ENCODE measurements around the gene MNS1. TPM values are rescaled to one million over a fixed set of nuclear protein-coding genes. Genes with fewer than 3 reads are reported as not detected.

MNS1 gene
- total and polyA plus RNA-seq, 4 donors: 4.5 to 15.9 (median 11.0) TPM

DNA sequence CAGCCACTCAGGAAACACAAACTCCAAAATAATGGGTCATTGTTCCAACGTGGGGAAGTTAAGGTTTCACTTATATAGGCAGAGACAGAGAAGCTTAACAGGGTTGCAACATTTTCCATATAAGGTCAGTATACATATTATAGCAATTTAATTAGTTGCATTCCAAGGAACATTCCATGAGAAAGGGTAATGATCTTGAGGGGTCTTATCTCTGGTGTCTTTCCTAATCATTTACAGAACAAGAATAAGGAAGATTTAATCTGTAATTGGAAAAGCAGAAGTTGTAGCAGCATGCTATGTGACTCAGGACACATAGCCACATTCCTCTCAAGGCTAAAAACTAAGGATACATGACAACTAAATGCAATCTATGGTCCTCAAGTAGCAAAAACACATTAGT lies 4.9 kb downstream of the MNS1 start:
- Histone ChIP-seq H3K27ac (ENCODE audit: low read depth, low read length) (no peak overlapping the region), H3K4me3 (ENCODE audit: low read depth, low read length) (no peak overlapping the region), H3K4me1 (ENCODE audit: control insufficient read depth, insufficient read depth, low read length) (peaks cover under 1% of the 10 kb centered on the region), H3K36me3 (ENCODE audit: control insufficient read depth, insufficient read depth, low read length) (no peaks in the 10 kb centered on the region), H3K9me3 (ENCODE audit: control insufficient read depth, insufficient read depth, low read length) (no peaks in the 10 kb centered on the region), H3K27me3 (ENCODE audit: control insufficient read depth, insufficient read depth, low read length) (no peaks in the 10 kb centered on the region)
- no CpG with 5 or more reads among the region's 1 CpG for WGBS (ENCODE audit: insufficient coverage)
- DNase-seq (ENCODE audit: low read depth in 4 of 6, low spot score in 6 of 6): no peak

- Histone ChIP-seq H3K4me1 (ENCODE audit: control insufficient read depth, insufficient read depth, low read length) (no peaks in the 10 kb centered on the region), H3K27me3 (ENCODE audit: control insufficient read depth, insufficient read depth, low read length) (no peaks in the 10 kb centered on the region), H3K36me3 (ENCODE audit: control insufficient read depth, insufficient read depth, low read length) (no peaks in the 10 kb centered on the region), H3K9me3 (ENCODE audit: control insufficient read depth, insufficient read depth, low read length) (no peaks in the 10 kb centered on the region), H3K27ac (ENCODE audit: low read depth, low read length) (no peak overlapping the region), H3K4me3 (ENCODE audit: low read depth, low read length) (no peak overlapping the region)
- DNase-seq (ENCODE audit: low read depth in 4 of 6, low spot score in 6 of 6): no peak
- WGBS (ENCODE audit: insufficient coverage): no CpG with 5 or more reads among the region's 2 CpGs
These were observed 5.8 kb downstream of the MNS1 start for GRCh38 chr15:56459096-56459495.

DNA sequence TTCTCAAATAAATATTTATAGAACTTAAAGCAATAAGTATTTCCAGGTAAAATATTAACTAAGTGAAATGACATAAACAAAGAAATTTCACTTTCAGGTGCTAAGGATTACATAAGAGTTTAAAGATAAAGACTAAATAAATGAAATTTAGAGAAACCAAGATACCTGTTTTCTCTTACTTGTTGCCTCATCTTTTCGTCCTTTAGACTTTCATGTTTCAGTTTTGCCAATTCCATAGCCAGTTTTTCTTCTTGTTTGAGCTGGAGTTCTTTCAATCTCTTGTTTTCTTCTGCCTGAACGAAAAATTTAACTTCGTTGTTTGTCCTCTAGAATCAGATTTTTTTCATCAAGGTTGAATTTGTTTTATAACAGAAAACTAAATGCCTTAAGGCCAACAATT lies 8.7 kb downstream of the MNS1 start:
- Histone ChIP-seq H3K4me1 (ENCODE audit: control insufficient read depth, insufficient read depth, low read length) (no peaks in the 10 kb centered on the region), H3K9me3 (ENCODE audit: control insufficient read depth, insufficient read depth, low read length) (no peaks in the 10 kb centered on the region), H3K4me3 (ENCODE audit: low read depth, low read length) (no peak overlapping the region), H3K27ac (ENCODE audit: low read depth, low read length) (no peak overlapping the region), H3K27me3 (ENCODE audit: control insufficient read depth, insufficient read depth, low read length) (no peaks in the 10 kb centered on the region), H3K36me3 (ENCODE audit: control insufficient read depth, insufficient read depth, low read length) (no peaks in the 10 kb centered on the region)
- no CpG with 5 or more reads among the region's 3 CpGs for WGBS (ENCODE audit: insufficient coverage)
- no peak for DNase-seq (ENCODE audit: low read depth in 4 of 6, low spot score in 6 of 6)

- H3K36me3 ChIP-seq (ENCODE audit: control insufficient read depth, insufficient read depth, low read length): no peaks in the 10 kb centered on the region
- H3K4me3 ChIP-seq (ENCODE audit: low read depth, low read length): no peak overlapping the region
- DNase-seq (ENCODE audit: low read depth in 4 of 6, low spot score in 6 of 6): peak in 2 of 6 donors; percentile 51 to 59
- no peaks in the 10 kb centered on the region for H3K4me1 ChIP-seq (ENCODE audit: control insufficient read depth, insufficient read depth, low read length)
- no peak overlapping the region for H3K27ac ChIP-seq (ENCODE audit: low read depth, low read length)
- H3K9me3 ChIP-seq (ENCODE audit: control insufficient read depth, insufficient read depth, low read length): no peaks in the 10 kb centered on the region
- no peaks in the 10 kb centered on the region for H3K27me3 ChIP-seq (ENCODE audit: control insufficient read depth, insufficient read depth, low read length)
- 50% methylated on average over 1 of the region's 1 CpG for WGBS (ENCODE audit: insufficient coverage)
These were observed 10.1 kb downstream of the MNS1 start for GRCh38 chr15:56454836-56455235.

GRCh38 chr15:56445746-56446145 lies 19.2 kb downstream of the MNS1 start:
- Histone ChIP-seq H3K4me1 (ENCODE audit: control insufficient read depth, insufficient read depth, low read length) (no peaks in the 10 kb centered on the region), H3K4me3 (ENCODE audit: low read depth, low read length) (no peak overlapping the region), H3K27me3 (ENCODE audit: control insufficient read depth, insufficient read depth, low read length) (no peaks in the 10 kb centered on the region), H3K9me3 (ENCODE audit: control insufficient read depth, insufficient read depth, low read length) (no peaks in the 10 kb centered on the region), H3K27ac (ENCODE audit: low read depth, low read length) (no peak overlapping the region), H3K36me3 (ENCODE audit: control insufficient read depth, insufficient read depth, low read length) (no peaks in the 10 kb centered on the region)
- WGBS (ENCODE audit: insufficient coverage): 100% methylated on average over 1 of the region's 5 CpGs
- DNase-seq (ENCODE audit: low read depth in 4 of 6, low spot score in 6 of 6): no peak

DNA sequence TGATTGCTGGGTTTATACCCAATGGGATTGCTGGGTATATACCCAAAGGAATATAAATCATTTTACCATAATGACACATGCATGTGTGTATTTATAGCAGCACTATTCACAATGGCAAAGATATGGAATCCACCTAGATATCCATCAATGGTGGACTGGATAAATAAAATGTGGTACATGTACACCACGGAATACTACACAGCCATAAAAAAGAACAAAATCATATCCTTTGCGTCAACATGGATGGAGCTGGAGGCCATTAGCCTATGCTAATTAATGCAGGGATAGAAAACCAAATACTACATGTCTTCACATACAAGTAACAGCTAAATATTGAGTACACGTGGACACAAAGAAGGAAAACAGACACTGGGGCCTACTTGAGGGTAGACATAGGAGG lies 22.6 kb downstream of the MNS1 start:
- DNase-seq (ENCODE audit: low read depth in 4 of 6, low spot score in 6 of 6): no peak
- Histone ChIP-seq H3K27me3 (ENCODE audit: control insufficient read depth, insufficient read depth, low read length) (no peaks in the 10 kb centered on the region), H3K27ac (ENCODE audit: low read depth, low read length) (no peak overlapping the region), H3K36me3 (ENCODE audit: control insufficient read depth, insufficient read depth, low read length) (no peaks in the 10 kb centered on the region), H3K4me3 (ENCODE audit: low read depth, low read length) (no peak overlapping the region), H3K9me3 (ENCODE audit: control insufficient read depth, insufficient read depth, low read length) (no peaks in the 10 kb centered on the region), H3K4me1 (ENCODE audit: control insufficient read depth, insufficient read depth, low read length) (no peaks in the 10 kb centered on the region)
- 80% methylated on average over 1 of the region's 3 CpGs for WGBS (ENCODE audit: insufficient coverage)

GRCh38 chr15:56440214-56440770 lies 24.6 kb downstream of the MNS1 start:
- H3K9me3 ChIP-seq (ENCODE audit: control insufficient read depth, insufficient read depth, low read length): no peaks in the 10 kb centered on the region
- no peak overlapping the region for H3K4me3 ChIP-seq (ENCODE audit: low read depth, low read length)
- no peaks in the 10 kb centered on the region for H3K27me3 ChIP-seq (ENCODE audit: control insufficient read depth, insufficient read depth, low read length)
- H3K4me1 ChIP-seq (ENCODE audit: control insufficient read depth, insufficient read depth, low read length): no peaks in the 10 kb centered on the region
- DNase-seq (ENCODE audit: low read depth in 4 of 6, low spot score in 6 of 6): peak in 1 of 6 donors; percentile 19
- H3K36me3 ChIP-seq (ENCODE audit: control insufficient read depth, insufficient read depth, low read length): no peaks in the 10 kb centered on the region
- no peak overlapping the region for H3K27ac ChIP-seq (ENCODE audit: low read depth, low read length)
- no CpG with 5 or more reads among the region's 1 CpG for WGBS (ENCODE audit: insufficient coverage)

DNA sequence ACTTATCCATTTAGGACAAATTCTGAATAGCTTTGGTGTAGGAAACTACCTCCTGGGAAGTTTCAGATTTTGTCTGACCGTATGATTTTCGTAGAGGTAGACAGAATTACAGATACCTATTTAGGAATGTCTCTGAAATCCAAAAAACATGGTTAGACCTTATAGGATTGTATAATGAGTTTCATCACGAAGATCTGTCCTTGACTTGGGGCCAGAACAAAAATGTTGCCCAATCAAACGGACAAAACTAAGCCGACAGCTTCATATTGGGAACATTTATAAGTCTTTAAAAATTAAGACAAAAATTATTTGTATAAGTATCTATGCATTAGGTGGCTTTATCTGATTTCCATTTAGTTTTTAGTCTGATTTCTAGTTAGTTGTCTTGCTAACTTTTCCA lies 32.6 kb downstream of the MNS1 start:
- no peak overlapping the region for H3K27ac ChIP-seq (ENCODE audit: low read depth, low read length)
- no peak for DNase-seq (ENCODE audit: low read depth in 4 of 6, low spot score in 6 of 6)
- H3K4me3 ChIP-seq (ENCODE audit: low read depth, low read length): no peak overlapping the region
- no peaks in the 10 kb centered on the region for H3K27me3 ChIP-seq (ENCODE audit: control insufficient read depth, insufficient read depth, low read length)
- no CpG with 5 or more reads among the region's 5 CpGs for WGBS (ENCODE audit: insufficient coverage)
- H3K4me1 ChIP-seq (ENCODE audit: control insufficient read depth, insufficient read depth, low read length): no peaks in the 10 kb centered on the region
- H3K9me3 ChIP-seq (ENCODE audit: control insufficient read depth, insufficient read depth, low read length): no peaks in the 10 kb centered on the region
- H3K36me3 ChIP-seq (ENCODE audit: control insufficient read depth, insufficient read depth, low read length): no peaks in the 10 kb centered on the region

GRCh38 chr15:56428821-56429458 lies 36.0 kb downstream of the MNS1 start:
- Histone ChIP-seq H3K4me3 (ENCODE audit: low read depth, low read length) (no peak overlapping the region), H3K27me3 (ENCODE audit: control insufficient read depth, insufficient read depth, low read length) (no peaks in the 10 kb centered on the region), H3K27ac (ENCODE audit: low read depth, low read length) (no peak overlapping the region), H3K4me1 (ENCODE audit: control insufficient read depth, insufficient read depth, low read length) (no peaks in the 10 kb centered on the region), H3K36me3 (ENCODE audit: control insufficient read depth, insufficient read depth, low read length) (no peaks in the 10 kb centered on the region), H3K9me3 (ENCODE audit: control insufficient read depth, insufficient read depth, low read length) (peaks cover 1% of the 10 kb centered on the region)
- peak in 5 of 6 donors; percentile 9 to 80 (median 17) for DNase-seq (ENCODE audit: low read depth in 4 of 6, low spot score in 6 of 6)
- no CpG with 5 or more reads among the region's 2 CpGs for WGBS (ENCODE audit: insufficient coverage)

DNA sequence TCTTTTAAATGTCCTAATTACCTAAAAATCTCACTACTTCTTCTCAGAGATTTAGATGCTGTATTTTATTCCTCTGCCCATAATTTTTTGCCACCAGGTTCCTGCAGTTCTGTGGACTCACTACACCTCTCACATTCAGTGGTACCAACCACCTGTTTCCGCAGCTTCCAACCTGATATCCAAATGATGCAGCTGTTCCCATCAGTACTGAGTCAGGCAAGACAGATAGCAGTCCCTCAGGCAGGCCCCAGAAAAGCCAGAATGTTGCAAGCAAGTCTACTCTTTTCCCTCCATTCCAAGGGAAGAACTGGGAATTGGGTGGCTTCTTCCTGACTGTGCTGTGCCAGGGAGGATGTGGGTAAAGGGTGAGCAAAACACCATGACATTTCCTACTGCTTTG lies 39.0 kb downstream of the MNS1 start:
- no peaks in the 10 kb centered on the region for H3K4me1 ChIP-seq (ENCODE audit: control insufficient read depth, insufficient read depth, low read length)
- H3K27me3 ChIP-seq (ENCODE audit: control insufficient read depth, insufficient read depth, low read length): no peaks in the 10 kb centered on the region
- WGBS (ENCODE audit: insufficient coverage): 100% methylated on average over 1 of the region's 1 CpG
- DNase-seq (ENCODE audit: low read depth in 4 of 6, low spot score in 6 of 6): no peak
- H3K27ac ChIP-seq (ENCODE audit: low read depth, low read length): no peak overlapping the region
- no peaks in the 10 kb centered on the region for H3K36me3 ChIP-seq (ENCODE audit: control insufficient read depth, insufficient read depth, low read length)
- H3K4me3 ChIP-seq (ENCODE audit: low read depth, low read length): no peak overlapping the region
- H3K9me3 ChIP-seq (ENCODE audit: control insufficient read depth, insufficient read depth, low read length): peaks cover 1% of the 10 kb centered on the region

Measured in spinal cord (tissue), 10 donors.